NCI-H69 (cell line): ENCODE data around the gene ZBTB16.

Source experiments
- DNase-seq: peaks from one replicate; lab custom pipeline; 2025; lab: John Stamatoyannopoulos, UW

The ZBTB16 gene

GRCh38 chr11:114209904-114210303 is 150.4 kb downstream of the ZBTB16 start:
- DNase-seq: peak; percentile 18

- no peak for DNase-seq
These were observed 152.1 kb downstream of the ZBTB16 start for GRCh38 chr11:114211444-114212121.

- no peak for DNase-seq
These were observed 154.1 kb downstream of the ZBTB16 start for GRCh38 chr11:114213622-114214021.

GRCh38 chr11:114215428-114215827 is 155.9 kb downstream of the ZBTB16 start:
- DNase-seq: no peak

GRCh38 chr11:114215871-114216795 is 156.6 kb downstream of the ZBTB16 start:
- DNase-seq: no peak

GRCh38 chr11:114216796-114217180 is 157.3 kb downstream of the ZBTB16 start:
- DNase-seq: no peak

- DNase-seq: no peak
These were observed 159.0 kb downstream of the ZBTB16 start for GRCh38 chr11:114218508-114218907.

GRCh38 chr11:114219559-114220349 is 160.2 kb downstream of the ZBTB16 start:
- DNase-seq: peak; percentile 37

- DNase-seq: no peak
These were observed 161.5 kb downstream of the ZBTB16 start for GRCh38 chr11:114221037-114221436.

- DNase-seq: no peak
These were observed 166.2 kb downstream of the ZBTB16 start for GRCh38 chr11:114225661-114226060.

GRCh38 chr11:114226356-114226755 is 166.8 kb downstream of the ZBTB16 start:
- no peak for DNase-seq

- DNase-seq: peak; percentile 98
These were observed 169.2 kb downstream of the ZBTB16 start for GRCh38 chr11:114228435-114229411.

GRCh38 chr11:114230031-114230704 is 170.7 kb downstream of the ZBTB16 start:
- peak; percentile 68 for DNase-seq

- DNase-seq: peak; percentile 92
These were observed 173.0 kb downstream of the ZBTB16 start for GRCh38 chr11:114232400-114233059.

- peak; percentile 91 for DNase-seq
These were observed 174.2 kb downstream of the ZBTB16 start for GRCh38 chr11:114233755-114234154.

GRCh38 chr11:114236829-114237228 is 177.3 kb downstream of the ZBTB16 start:
- no peak for DNase-seq

GRCh38 chr11:114237321-114238280 is 178.1 kb downstream of the ZBTB16 start:
- no peak for DNase-seq

- peak; percentile 64 for DNase-seq
These were observed 180.2 kb downstream of the ZBTB16 start for GRCh38 chr11:114239753-114240161.

GRCh38 chr11:114242032-114242431 is 182.5 kb downstream of the ZBTB16 start:
- no peak for DNase-seq
